K562 (cell line): ENCODE data around the gene DARS1. TPM values are rescaled to one million over a fixed set of nuclear protein-coding genes. Genes with fewer than 3 reads are reported as not detected.

ENCODE experiments used
- ATAC-seq: fragments of 200-7000 bp; cut with Tn5 transposase; 3 replicates; pipeline ENCODE4 v1.9.1; 2020; ENCODE audit warnings: moderate library complexity
- BruUV-seq: library from RNA; stranded (reverse); fragments of 400-500 nt; replicated peaks from 2 replicates; lab custom pipeline; 2021; lab: Mats Ljungman, UMichigan
- CTCF ChIA-PET: fragments of 300-600 bp; formaldehyde crosslinking; extraction: SDS; loops from one replicate; lab custom pipeline; 2021; ENCODE audit warnings: low intra/inter-chr PET ratio; lab: Yijun Ruan, JAX
- POLR2A ChIA-PET: fragments of 300-600, 350-650 bp; sonication (Branson Sonifier 250); formaldehyde crosslinking; extraction: SDS; loops from one replicate; lab custom pipeline; 2021; ENCODE audit warnings: antibody characterized with exemption, inconsistent platforms; lab: Yijun Ruan, JAX
- DNase-seq, 4 experiments: peaks; one replicate each; pipeline versions ENCODE4 v3.0.0 to v3.0.0-alpha.2; 2011 to 2018; ENCODE audit warnings: low spot score in 3 of 4, mixed read lengths in 3 of 4; ENCODE audit errors: extremely low read depth in 1 of 4
- FAIRE-seq: peaks from 2 replicates; lab custom pipeline; 2011; peaks lifted over from hg19 to GRCh38; lab: Jason Lieb, UNC
- H2AFZ ChIP-seq: 2 replicates; pipeline ENCODE4 v1.6.0; 2011; ENCODE audit warnings: low read depth, low read length, control low read depth, inconsistent platforms
- H3K27ac ChIP-seq: fragments of 200-600 bp; 3 replicates; pipeline ENCODE4 v1.8.0; 2011; ENCODE audit warnings: low read depth, mild to moderate bottlenecking, control low read depth, inconsistent platforms, low read length, moderate library complexity, mixed read lengths; ENCODE audit errors: extremely low read depth
- H3K27me3 ChIP-seq, 2 experiments: fragments of 300-600 bp in 1 of 2; 2 replicates in 1 of 2; 3 replicates in 1 of 2; pipeline versions ENCODE4 v1.6.0 to v1.8.0; 2011; ENCODE audit warnings: inconsistent platforms in 2 of 2, low read length in 2 of 2, mild to moderate bottlenecking in 1 of 2, mixed read lengths in 1 of 2, moderate library complexity in 1 of 2; ENCODE audit not compliant: control insufficient read depth in 2 of 2, insufficient read depth in 2 of 2
- H3K36me3 ChIP-seq: fragments of 300-600 bp; 3 replicates; pipeline ENCODE4 v1.8.0; 2011; ENCODE audit warnings: mild to moderate bottlenecking, low read length, inconsistent platforms; ENCODE audit not compliant: control insufficient read depth, insufficient read depth
- H3K4me1 ChIP-seq, 2 experiments: fragments of 200-600 bp in 1 of 2; replicated peaks in 1 of 2; 2 replicates in 1 of 2; 3 replicates in 1 of 2; pipeline versions ENCODE4 v1.5.1 to v1.8.0; 2011; ENCODE audit warnings: inconsistent platforms in 2 of 2, low read length in 2 of 2, mild to moderate bottlenecking in 1 of 2, mixed read lengths in 1 of 2, moderate library complexity in 1 of 2; ENCODE audit not compliant: control insufficient read depth in 2 of 2, insufficient read depth in 2 of 2
- H3K4me2 ChIP-seq: 2 replicates; pipeline ENCODE4 v1.6.1; 2011; ENCODE audit warnings: low read length, control low read depth, inconsistent platforms, mixed read lengths; ENCODE audit not compliant: insufficient read depth
- H3K4me3 ChIP-seq: fragments of 200-600 bp; sonication (generic), shearing (Covaris generic); 2 replicates; pipeline ENCODE4 v1.5.1; 2016; ENCODE audit warnings: control low read depth, inconsistent platforms
- H3K79me2 ChIP-seq: fragments of 200-600 bp; 3 replicates; pipeline ENCODE4 v1.8.0; 2011; ENCODE audit warnings: low read length, inconsistent platforms; ENCODE audit not compliant: control insufficient read depth, insufficient read depth
- H3K9ac ChIP-seq, 2 experiments: 2 replicates each; pipeline versions ENCODE4 v1.6.0 to v1.6.1; 2011; ENCODE audit warnings: low read depth in 2 of 2, low read length in 2 of 2, control low read depth in 1 of 2, inconsistent platforms in 1 of 2, mild to moderate bottlenecking in 1 of 2, mixed read lengths in 1 of 2; ENCODE audit not compliant: insufficient read depth in 1 of 2
- H3K9me1 ChIP-seq: one replicate; pipeline ENCODE4 v1.6.0; 2011; ENCODE audit warnings: inconsistent platforms, mild to moderate bottlenecking, low read length, moderate library complexity; ENCODE audit not compliant: control insufficient read depth, insufficient read depth
- H3K9me3 ChIP-seq: replicated peaks from 2 replicates; pipeline ENCODE4 v1.5.1; 2011; ENCODE audit warnings: low read depth, low read length, inconsistent platforms; ENCODE audit not compliant: control insufficient read depth, insufficient read depth
- H4K20me1 ChIP-seq: replicated peaks from 2 replicates; pipeline ENCODE4 v1.6.1; 2011; ENCODE audit warnings: low read length, inconsistent platforms, mixed read lengths; ENCODE audit not compliant: control insufficient read depth, insufficient read depth
- CCNT2 ChIP-seq: IDR thresholded peaks from 2 replicates; pipeline ENCODE4 v1.6.1; 2011; ENCODE audit warnings: borderline replicate concordance, low read depth, mild to moderate bottlenecking, moderate library complexity, mixed read lengths, low read length; ENCODE audit not compliant: insufficient read length; ENCODE audit errors: extremely low read depth
- NFIX ChIP-seq: fragments of 250-450 bp; sonication (Bioruptor Pico); IDR thresholded peaks from 2 replicates; pipeline ENCODE4 v1.4.0; 2020; ENCODE audit warnings: low read depth, mild to moderate bottlenecking, moderate library complexity
- RFX7 ChIP-seq: fragments of 250-450 bp; sonication (Bioruptor Pico); IDR thresholded peaks from 2 replicates; pipeline ENCODE4 v1.5.1; 2021; ENCODE audit warnings: mild to moderate bottlenecking
- STAG1 ChIP-seq: sonication (generic); formaldehyde crosslinking; IDR thresholded peaks from 2 replicates; pipeline ENCODE4 v1.5.0; 2020; ENCODE audit warnings: missing genetic modification reagents, borderline replicate concordance
- TCF3 ChIP-seq: sonication (generic); formaldehyde crosslinking; IDR thresholded peaks from 2 replicates; pipeline ENCODE4 v1.4.0; 2020; ENCODE audit warnings: mild to moderate bottlenecking, missing genetic modification reagents
- ZEB2 ChIP-seq: fragments of 450-650 bp; IDR thresholded peaks from 2 replicates; pipeline ENCODE4 v1.6.1; 2016
- ZNF41 ChIP-seq: fragments of 250-450 bp; sonication (Bioruptor Pico); conservative IDR thresholded peaks from 2 replicates; pipeline ENCODE4 v1.4.0; 2020; ENCODE audit warnings: mild to moderate bottlenecking
- ZNF830 ChIP-seq: fragments of 250-450 bp; sonication (Bioruptor Pico); IDR thresholded peaks from 2 replicates; pipeline ENCODE4 v1.5.0; 2021; ENCODE audit warnings: mild to moderate bottlenecking
- WGBS: fragments of 100-300 bp; shearing (Covaris generic); methylation state at CpG from one replicate; pipeline ENCODE4 v1.1.6; 2016; ENCODE audit warnings: low coverage, mixed read lengths; ENCODE audit not compliant: insufficient coverage; ENCODE audit errors: missing lambda C conversion rate; 5-methylcytosine and 5-hydroxymethylcytosine counted together
- in situ Hi-C: fragments of 300-500 bp; cut with MboI; formaldehyde crosslinking; loops from 4 replicates; pipeline ENCODE4 v1.15.0; 2018; ENCODE audit warnings: inconsistent platforms, mixed read lengths
- intact Hi-C: fragments of 100-400 bp; cut with micrococcal nuclease; formaldehyde crosslinking; loops from 2 replicates; pipeline ENCODE4 v1.14.2; 2022
- polyA plus RNA-seq, 8 experiments: library from polyadenylated mRNA; depleted of rRNA in 4 of 8; stranded (reverse) in 5 of 8; unstranded in 3 of 8; fragments of >200 nt; fragmentation: Nextera tagmentation in 2 of 8; fragmentation: Illumina TruSeq in 1 of 8; extraction: Ambion mirVana in 2 of 8; extraction: Trizol in 1 of 8; gene quantifications; 2 replicates each; pipeline versions ENCODE4 v1.2.1 to v1.2.3, GENCODE V29; 2011 to 2014; ENCODE audit warnings: inconsistent platforms in 1 of 8, missing spikeins in 1 of 8
- total RNA-seq, 7 experiments: library from RNA; depleted of rRNA in 6 of 7; stranded (reverse); fragments of >200 nt in 6 of 7; fragmentation: Illumina TruSeq in 2 of 7; extraction: Trizol in 2 of 7; gene quantifications; 2 replicates each; pipeline versions ENCODE4 v1.2.1 to v1.2.3, GENCODE V29; 2011 to 2021; ENCODE audit warnings: low replicate concordance in 1 of 7
- TF ChIP-seq, protein P1 (sequence below), 3 experiments: fragments of 200-800 bp in 1 of 3; fragments of 250-450 bp in 1 of 3; fragments of 450-650 bp in 1 of 3; sonication (Bioruptor Pico) in 1 of 3; sonication (Bioruptor generic) in 1 of 3; formaldehyde crosslinking in 1 of 3; IDR thresholded peaks; 2 replicates each; pipeline versions ENCODE4 v1.6.1 to v1.8.0; 2016 to 2022; ENCODE audit warnings: mild to moderate bottlenecking in 2 of 3, missing genetic modification characterization in 2 of 3, missing compliant biosample characterization in 1 of 3, moderate library complexity in 1 of 3
- TF ChIP-seq, protein P2 (sequence below), 2 experiments: fragments of 450-650 bp in 1 of 2; sonication (generic) in 1 of 2; formaldehyde crosslinking in 1 of 2; IDR thresholded peaks; 2 replicates each; pipeline versions ENCODE4 v1.7.1 to v1.9.0; 2016 to 2022; ENCODE audit warnings: inconsistent platforms in 1 of 2, mild to moderate bottlenecking in 1 of 2, missing genetic modification reagents in 1 of 2

Gene DARS1
- total and polyA plus RNA-seq, 9 of the 15 experiments (the other 6 are each of a cell fraction or from before 2014, with no cell fraction given) = 91.5 to 239 (median 98.0) TPM

DNA sequence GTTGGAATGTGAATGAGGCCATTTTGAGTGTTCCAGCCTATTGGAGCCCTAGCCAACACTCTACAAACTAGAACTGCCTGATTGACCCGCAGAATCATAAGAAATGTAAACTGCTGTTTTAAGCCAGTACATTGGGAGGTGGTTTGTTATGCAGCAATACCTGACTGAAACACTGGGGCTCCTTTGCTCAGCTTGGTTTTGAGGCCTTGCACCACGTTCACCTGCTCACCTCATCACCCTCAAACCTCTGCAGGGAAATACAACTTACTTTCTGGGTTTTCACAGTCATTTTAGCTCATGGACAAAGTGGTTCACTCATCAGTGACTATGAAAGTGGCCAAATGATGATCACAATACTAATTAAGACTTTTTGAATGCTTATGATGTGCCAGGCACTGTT lies 10.9 kb upstream of the DARS1 start:
- no peak overlapping the region for H3K9ac ChIP-seq
- no peak for ATAC-seq
- no TSS peak for BruUV-seq
- H3K9me3 ChIP-seq = no peaks in the 10 kb centered on the region
- no peak overlapping the region for H3K4me3 ChIP-seq
- H3K9me1 ChIP-seq = no peaks in the 10 kb centered on the region
- H3K4me2 ChIP-seq = no peak overlapping the region
- no peak overlapping the region for H3K27ac ChIP-seq
- H3K79me2 ChIP-seq = no peaks in the 10 kb centered on the region
- FAIRE-seq = no peak
- no peaks in the 10 kb centered on the region for H3K4me1 ChIP-seq
- no peaks in the 10 kb centered on the region for H3K36me3 ChIP-seq
- no peak overlapping the region for H2AFZ ChIP-seq
- 3% methylated on average over 2 of the region's 2 CpGs for WGBS
- H3K27me3 ChIP-seq = peaks cover 0 to 5% of the 10 kb centered on the region in 2 experiments; a peak in 1 of 5 replicates
- CTCF ChIA-PET = no interaction called here
- intact Hi-C loops (no loop called here), in situ Hi-C loops (no loop called here)
- no peak for DNase-seq
- POLR2A ChIA-PET = interaction anchor here (0.8 to 1.1 kb wide), 2 partner anchors 10 to 11 kb away, joined by 3 read pairs; partner anchors contain the start of gene DARS1
- no peaks in the 10 kb centered on the region for H4K20me1 ChIP-seq
- TF ChIP-seq STAG1 (CRISPR knock-in tag) (no peak), CCNT2 (no peak), ZNF41 (CRISPR knock-in tag) (no peak), TCF3 (no peak), RFX7 (CRISPR knock-in tag) (no peak), NFIX (no peak), ZNF830 (CRISPR knock-in tag) (no peak), ZEB2 (no peak)
- TF ChIP-seq, protein P1, sequence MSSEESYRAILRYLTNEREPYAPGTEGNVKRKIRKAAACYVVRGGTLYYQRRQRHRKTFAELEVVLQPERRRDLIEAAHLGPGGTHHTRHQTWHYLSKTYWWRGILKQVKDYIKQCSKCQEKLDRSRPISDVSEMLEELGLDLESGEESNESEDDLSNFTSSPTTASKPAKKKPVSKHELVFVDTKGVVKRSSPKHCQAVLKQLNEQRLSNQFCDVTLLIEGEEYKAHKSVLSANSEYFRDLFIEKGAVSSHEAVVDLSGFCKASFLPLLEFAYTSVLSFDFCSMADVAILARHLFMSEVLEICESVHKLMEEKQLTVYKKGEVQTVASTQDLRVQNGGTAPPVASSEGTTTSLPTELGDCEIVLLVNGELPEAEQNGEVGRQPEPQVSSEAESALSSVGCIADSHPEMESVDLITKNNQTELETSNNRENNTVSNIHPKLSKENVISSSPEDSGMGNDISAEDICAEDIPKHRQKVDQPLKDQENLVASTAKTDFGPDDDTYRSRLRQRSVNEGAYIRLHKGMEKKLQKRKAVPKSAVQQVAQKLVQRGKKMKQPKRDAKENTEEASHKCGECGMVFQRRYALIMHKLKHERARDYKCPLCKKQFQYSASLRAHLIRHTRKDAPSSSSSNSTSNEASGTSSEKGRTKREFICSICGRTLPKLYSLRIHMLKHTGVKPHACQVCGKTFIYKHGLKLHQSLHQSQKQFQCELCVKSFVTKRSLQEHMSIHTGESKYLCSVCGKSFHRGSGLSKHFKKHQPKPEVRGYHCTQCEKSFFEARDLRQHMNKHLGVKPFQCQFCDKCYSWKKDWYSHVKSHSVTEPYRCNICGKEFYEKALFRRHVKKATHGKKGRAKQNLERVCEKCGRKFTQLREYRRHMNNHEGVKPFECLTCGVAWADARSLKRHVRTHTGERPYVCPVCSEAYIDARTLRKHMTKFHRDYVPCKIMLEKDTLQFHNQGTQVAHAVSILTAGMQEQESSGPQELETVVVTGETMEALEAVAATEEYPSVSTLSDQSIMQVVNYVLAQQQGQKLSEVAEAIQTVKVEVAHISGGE (CRISPR knock-in tag; IDR thresholded peaks at IDR 0.05) = no peak
- TF ChIP-seq, protein P2, sequence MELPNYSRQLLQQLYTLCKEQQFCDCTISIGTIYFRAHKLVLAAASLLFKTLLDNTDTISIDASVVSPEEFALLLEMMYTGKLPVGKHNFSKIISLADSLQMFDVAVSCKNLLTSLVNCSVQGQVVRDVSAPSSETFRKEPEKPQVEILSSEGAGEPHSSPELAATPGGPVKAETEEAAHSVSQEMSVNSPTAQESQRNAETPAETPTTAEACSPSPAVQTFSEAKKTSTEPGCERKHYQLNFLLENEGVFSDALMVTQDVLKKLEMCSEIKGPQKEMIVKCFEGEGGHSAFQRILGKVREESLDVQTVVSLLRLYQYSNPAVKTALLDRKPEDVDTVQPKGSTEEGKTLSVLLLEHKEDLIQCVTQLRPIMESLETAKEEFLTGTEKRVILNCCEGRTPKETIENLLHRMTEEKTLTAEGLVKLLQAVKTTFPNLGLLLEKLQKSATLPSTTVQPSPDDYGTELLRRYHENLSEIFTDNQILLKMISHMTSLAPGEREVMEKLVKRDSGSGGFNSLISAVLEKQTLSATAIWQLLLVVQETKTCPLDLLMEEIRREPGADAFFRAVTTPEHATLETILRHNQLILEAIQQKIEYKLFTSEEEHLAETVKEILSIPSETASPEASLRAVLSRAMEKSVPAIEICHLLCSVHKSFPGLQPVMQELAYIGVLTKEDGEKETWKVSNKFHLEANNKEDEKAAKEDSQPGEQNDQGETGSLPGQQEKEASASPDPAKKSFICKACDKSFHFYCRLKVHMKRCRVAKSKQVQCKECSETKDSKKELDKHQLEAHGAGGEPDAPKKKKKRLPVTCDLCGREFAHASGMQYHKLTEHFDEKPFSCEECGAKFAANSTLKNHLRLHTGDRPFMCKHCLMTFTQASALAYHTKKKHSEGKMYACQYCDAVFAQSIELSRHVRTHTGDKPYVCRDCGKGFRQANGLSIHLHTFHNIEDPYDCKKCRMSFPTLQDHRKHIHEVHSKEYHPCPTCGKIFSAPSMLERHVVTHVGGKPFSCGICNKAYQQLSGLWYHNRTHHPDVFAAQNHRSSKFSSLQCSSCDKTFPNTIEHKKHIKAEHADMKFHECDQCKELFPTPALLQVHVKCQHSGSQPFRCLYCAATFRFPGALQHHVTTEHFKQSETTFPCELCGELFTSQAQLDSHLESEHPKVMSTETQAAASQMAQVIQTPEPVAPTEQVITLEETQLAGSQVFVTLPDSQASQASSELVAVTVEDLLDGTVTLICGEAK (IDR thresholded peaks at IDR 0.05) = no peak
- TF ChIP-seq, protein P2 (CRISPR knock-in tag; IDR thresholded peaks at IDR 0.05) = no peak
